NCI-H748 treated with DMSO at 0.1 percent for 48 hours (cell line): ENCODE results near the gene PRR23C.
"Not testable (repeated sequence)": the region's sequence is repeated elsewhere in the genome, so short reads cannot be mapped to it uniquely, and the experiment has no call there.

ENCODE experiments used
- DNase-seq: peaks from one replicate; lab custom pipeline; 2025; lab: John Stamatoyannopoulos, UW

Gene PRR23C

GRCh38 chr3:139044366-139045210 lies at the start of gene PRR23C:
Gene PRR23C (minus strand): TSS chr3:139044892. CDS start chr3:139044620, 272 bp downstream.
- DNase-seq = no peak

- DNase-seq = no peak
Measured at GRCh38 chr3:139093840-139094239, 49.1 kb upstream of the PRR23C start.

DNA sequence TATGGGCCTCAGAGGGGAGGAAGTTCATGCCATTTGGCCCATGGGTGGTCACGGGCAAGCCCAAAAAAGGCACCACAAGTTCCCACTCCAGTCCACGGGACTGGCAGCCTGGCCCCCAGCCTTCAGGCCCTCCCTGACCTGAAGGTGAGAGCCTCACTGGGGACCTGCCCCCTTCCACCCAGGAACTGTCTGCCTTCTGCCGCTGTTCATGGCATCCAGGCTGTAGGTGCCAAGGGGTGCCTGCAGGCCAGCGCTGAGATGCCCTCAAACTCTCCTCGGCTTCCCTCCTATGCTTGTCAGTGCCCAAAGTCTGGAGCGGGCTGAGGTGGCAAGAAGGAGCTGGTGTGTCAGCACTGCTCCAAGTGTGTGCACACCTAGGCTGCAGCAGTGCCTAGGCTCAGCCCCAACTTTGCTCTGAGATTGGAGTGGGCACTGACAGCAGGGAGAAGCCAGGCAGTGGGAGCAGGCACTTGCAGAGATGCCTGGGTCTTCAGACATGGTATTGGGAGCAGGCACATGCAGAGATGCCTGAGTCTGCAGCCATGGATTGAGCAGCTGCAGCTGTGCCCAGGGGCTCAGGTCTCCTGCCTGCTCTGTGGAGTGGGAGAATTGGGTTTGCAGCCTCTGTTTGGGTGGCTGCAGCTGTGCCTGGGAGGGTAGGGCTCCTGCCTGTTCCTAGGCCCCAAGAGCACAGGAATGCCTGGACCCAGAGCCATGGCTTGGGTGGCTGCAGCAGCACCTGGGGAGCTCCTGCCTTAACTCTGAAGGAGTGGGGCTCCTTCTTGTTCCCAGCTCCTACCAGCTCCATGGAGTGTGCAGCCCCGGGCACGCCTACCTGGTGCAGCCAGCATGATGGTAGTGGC lies 44.0 kb upstream of the PRR23C start:
- DNase-seq = no peak

DNA sequence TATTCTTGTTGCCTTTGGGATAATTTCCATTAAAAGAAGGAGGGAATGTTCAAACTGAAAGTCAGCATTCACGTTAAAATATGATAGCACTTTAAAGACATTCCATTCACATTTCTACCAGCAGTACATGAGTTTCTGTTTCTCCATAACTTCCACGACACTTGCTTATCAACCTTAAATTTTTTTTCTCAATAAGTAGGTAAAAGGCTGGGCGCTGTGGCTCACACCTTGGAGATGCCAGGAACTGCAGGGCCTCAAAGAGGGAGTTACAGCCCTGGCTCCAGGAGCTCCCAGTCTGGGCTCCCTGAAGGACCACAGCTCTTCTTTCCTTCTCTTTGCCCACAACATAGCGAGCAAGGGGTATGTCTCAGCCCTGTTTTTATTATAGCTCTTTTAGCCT lies 42.9 kb upstream of the PRR23C start:
- DNase-seq = no peak

DNA sequence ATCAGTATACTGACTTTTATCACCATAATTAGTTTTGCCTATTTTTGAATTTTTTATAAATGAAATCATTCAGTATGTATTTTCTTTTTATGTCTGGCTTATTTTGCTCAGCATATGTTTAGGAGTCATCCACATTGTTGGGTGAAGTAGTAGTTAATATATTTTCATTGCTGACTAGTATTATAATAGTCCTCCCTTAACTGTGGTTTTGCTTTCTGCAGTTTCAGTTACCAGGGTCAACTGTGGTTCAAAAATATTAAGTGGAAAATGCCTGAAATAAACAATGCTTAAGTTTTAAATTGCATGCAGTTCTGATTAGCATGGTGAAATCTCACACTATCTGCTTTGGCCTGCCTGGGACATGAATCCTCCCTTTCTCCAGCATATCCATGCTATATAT lies 39.5 kb upstream of the PRR23C start:
- no peak for DNase-seq

GRCh38 chr3:139074565-139075115 lies 29.9 kb upstream of the PRR23C start:
- no peak for DNase-seq

GRCh38 chr3:139062918-139063317 lies 18.2 kb upstream of the PRR23C start:
- no peak for DNase-seq

DNA sequence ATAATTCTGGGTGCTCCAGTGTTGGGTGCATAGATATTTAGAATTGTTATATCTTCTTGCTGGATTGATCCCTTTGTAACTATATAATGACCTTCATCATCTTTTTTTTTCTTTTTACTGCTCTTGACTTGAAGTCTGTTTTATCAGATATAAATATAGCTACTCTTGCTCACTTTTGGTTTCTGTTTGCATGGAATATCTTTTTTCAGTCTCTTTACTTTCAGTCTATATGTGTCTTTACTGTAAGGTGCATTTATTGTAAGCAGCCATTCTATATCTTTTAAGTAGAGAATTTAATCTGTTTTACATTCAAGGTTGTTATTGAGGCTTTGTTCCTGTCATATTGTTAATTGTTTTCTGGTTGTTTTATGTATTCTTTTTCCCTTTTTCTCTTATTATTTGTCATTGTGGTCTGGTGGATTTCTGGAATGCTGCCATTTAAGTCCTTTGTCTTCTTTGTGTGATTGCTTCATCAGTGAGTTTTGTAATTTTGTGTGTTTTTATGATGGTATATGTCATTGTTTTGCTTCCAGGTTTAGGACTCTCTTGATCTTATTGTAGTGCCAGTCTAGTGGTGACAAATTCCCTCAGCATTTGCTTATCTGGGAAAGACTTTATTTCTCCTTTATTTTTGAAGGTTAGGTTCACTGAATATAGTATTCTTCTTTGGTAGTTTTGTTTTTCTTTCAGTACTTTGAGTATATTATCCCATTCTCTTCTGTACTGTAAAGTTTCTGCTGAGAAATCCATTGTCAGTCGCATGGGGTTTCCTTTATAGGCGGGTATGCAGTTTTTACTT lies 8.3 kb upstream of the PRR23C start:
- no peak for DNase-seq

GRCh38 chr3:139043554-139044365 lies 932 bp downstream of the PRR23C start:
- DNase-seq = no peak

GRCh38 chr3:139037478-139037877 lies 7.2 kb downstream of the PRR23C start:
- no peak for DNase-seq

DNA sequence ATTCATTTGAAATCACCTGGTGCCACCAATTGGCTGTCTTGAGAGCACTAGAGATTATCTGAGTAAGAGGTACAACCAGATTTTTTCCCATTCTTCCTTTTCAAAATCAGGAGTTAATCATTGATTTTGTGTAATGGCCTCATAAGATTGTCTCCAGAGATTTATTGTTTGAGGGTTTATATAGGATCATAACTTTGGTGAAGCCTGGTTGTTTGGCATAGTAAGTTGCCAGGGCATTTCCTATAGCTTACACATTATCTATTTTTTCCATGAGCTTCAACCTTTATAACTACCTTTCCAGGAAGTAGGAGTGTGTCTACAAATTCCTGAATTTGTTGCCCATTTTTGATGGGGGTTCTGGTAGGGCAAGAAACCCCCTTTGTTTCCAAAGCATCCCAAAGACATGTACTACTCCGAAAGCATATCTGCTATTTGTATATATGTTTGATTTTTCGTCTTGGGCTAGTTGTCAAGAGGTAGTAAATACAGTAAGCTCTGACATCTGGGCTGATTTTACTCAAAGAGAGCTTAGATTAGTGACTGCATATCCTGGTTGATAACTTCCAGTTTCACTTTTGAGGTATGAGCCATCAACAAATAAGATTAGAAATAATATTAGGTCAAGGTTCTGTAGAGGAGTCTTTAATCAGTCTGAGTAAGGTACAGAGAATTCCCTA lies 12.2 kb downstream of the PRR23C start:
- no peak for DNase-seq

DNA sequence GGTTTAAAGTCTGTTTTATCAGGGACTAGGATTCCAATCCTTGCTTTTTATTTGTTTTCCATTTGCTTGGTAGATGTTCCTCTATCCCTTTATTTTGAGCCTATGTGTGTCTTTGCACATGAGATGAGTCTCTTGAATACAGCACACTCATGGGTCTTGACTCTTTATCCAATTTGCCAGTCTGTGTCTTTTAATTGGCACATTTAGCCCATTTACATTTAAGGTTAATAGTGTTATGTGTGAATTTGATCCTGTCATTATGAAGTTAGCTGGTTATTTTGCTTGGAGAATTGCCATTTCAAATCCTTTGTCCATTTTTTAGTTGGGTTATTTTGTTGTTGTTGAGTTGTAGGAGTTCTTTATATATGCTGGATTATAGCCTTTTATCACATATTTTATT lies 14.1 kb downstream of the PRR23C start:
- not testable (repeated sequence) for DNase-seq

- no peak for DNase-seq
Measured at GRCh38 chr3:139024968-139025367, 19.7 kb downstream of the PRR23C start.

DNA sequence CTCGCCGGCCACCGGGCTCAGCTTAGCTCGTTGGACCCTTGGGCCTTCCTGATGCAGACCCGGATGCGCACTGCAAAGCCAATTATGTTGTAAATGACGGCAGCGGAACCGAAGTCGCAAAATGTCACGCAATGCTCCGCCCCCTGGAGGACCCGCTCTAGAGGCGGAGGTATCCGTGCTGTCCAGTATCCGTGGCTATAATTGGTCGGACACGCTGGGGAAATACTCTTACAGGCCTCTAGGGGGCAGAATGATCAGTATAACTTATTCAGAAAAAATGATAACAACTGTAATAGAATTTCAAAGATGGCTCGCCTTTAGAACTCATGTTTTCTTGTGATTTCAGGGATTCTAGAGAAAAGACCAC lies 23.8 kb downstream of the PRR23C start, which contains the start of gene PRR23B:
Gene PRR23B, minus strand, starts transcription at position 59 of the 367 bp plus-strand sequence. CDS start 265 bp downstream, outside the sequence.
- no peak for DNase-seq

DNA sequence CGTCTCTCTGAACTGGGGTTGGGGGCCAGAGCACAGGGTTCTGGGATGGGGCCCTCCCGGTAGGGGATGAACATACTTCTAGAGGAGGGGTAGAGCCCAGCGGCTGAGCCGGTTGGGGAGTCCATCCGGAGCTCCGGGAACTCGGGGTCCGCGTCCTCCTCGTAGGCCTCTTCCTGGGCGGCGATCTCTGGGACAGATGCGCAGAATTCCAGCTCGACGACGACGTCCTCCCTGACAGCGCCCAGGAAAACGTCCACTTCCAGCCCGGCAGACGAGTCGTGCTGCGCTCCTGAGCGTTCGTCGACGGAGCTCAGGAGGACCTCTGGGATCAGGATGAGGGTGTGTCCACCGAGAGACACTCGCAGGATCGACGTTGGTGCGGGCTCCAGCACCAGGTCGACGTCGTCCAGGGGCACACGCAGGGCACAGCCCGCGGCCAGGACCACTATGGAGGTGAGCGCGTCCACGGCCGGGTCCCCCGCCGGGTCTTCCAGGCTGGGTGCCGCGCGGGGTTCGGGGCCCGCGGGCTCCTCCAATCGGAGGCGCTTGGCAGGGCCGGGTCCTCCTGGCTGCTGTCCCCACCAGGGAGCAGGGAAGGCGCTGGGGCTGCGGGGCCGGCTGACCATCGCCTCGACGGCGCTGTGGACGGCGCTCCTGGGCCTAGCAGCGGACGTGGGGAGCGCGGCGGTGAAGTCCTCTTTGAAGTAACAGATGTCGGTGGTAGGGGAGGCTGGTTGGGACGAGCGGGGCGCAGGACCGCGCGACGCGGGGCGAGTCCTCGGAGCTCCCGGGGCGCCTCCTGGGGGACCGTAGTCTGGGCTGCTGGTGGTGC lies 24.4 kb downstream of the PRR23C start:
- no peak for DNase-seq

DNA sequence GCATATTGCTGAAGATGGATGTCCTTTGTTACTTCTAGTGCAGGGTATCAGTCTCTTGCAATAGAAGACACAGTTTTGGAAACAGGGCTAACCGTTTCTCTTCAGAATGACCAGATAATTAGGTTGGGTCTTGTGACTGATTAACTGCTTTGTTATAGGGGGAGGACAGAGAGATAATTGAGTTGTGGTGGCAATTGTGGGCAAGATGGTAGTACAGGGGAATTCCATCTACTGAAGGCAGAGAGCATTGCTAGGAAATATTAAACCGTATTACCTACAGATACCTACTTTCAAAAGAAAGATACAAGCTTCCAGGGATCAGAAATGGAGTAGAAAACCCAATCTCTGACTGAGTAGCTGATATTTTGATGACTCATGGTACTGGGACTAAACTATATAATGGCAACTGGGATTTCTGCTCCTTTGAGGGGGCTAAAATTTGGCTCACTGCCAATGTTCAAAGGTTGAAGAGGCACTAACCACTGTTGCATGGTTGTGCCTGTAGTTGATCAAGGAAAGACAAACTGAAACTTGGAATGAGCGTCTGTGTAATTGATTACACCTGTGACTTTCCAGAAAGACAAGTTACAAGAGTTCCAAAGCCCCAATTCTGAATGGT lies 28.2 kb downstream of the PRR23C start:
- DNase-seq = no peak

DNA sequence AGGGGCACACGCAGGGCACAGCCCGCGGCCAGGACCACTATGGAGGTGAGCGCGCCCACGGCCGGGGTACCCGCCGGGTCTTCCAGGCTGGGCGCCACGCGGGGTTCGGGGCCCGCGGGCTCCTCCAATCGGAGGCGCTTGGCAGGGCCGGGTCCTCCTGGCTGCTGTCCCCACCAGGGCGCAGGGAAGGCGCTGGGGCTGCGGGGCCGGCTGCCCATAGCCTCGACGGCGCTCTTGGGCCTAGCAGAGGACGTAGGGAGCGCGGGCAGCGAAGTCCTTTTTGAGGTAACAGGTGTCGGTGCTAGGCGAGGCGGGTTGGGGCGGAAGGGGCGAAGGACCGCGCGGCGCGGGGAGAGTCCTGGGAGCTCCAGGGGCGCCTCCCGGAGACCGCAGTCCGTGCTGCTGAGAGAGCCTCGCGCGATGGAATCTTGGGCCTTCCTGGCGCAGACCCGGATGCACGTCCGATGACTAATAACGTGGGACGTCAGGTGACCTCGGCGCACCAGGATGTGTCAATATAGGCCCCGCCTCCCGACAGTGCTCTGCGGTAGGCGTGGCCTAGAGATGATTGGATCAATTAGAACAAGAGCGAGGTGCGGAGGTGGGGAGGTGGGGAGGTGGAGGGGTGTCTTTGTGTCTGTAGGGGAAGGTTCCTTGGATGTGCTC lies 38.5 kb downstream of the PRR23C start, which contains the start of gene PRR23A:
Gene PRR23A, minus strand, starts transcription at position 218 of the 666 bp plus-strand sequence. Its CDS starts 0 bp downstream, at position 218.
- DNase-seq = no peak

DNA sequence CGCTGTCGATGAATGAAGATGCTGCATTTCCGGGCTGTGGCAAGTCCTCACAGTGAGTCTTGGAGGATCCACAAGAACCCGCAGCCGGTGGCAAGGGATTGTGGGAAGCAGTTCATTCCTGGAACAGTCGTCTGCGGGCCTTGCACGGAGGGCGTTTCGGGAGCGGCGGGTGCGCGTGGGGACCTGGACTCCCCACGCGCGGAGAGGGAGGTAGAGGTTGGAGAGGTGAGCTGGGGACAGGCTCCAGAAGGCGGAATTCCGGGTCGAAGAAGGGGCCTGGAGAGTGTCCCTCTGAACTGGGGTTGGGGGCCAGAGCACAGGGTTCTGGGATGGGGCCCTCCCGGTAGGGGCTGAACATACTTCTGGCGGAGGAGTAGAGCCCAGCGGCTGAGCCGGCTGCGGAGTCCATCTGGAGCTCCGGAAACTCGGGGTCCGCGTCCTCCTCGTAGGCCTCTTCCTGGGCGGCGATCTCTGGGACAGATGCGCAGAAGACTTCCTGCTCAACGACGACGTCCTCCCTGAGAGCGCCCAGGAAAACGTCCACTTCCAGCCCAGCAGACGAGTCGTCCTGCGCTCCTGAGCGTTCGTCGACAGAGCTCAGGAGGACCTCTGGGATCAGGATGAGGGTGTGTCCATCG lies 39.2 kb downstream of the PRR23C start:
- no peak for DNase-seq
